Measurements from ENCODE around the gene UPK3B.
"Not testable (repeated sequence)": the region's sequence is repeated elsewhere in the genome, so short reads cannot be mapped to it uniquely, and the experiment has no call there.

The UPK3B gene

DNA sequence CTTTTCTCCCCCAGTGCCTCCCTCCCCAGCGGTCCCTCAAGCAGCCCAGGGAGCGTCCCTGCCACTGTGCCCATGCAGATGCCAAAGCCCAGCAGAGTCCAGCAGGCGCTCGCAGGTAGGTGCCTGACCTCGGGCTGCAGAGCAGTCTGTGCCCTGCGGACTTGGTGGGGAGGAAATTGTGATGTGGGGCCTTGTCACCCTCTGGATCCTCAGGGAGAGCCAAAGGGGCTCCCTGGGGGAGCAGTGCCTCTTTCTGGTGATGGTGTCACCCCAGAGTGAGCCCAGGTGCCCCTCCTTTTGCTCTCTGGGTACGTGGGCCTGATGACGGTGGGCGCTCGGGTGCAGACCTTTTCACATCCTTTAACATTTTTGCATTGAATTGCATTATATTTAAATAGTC lies 18.2 kb upstream of the UPK3B start:
- DNase-seq (ENCODE audit: low read depth in 2 of 2), result not testable (repeated sequence)

DNA sequence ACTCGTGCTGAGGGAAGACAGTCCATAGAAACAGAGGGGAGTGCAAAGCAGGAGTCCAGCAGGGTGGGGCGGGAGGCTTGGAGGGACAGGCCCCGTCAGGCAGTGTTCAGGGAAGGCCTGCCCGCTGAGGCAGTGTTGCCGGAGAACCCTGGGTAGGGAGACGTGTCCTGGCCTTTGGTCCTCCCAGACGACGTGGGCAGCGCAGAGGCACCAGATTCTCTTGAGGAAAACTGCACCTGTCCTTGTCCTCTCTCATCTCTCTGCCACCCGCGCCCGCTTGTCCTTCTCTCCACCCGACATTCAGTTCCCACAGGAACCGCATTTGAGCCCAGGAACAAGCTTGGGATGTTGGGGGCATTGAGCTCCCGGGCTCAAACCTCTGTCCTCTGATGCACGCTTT lies 14.6 kb upstream of the UPK3B start:
- DNase-seq (ENCODE audit: low read depth in 2 of 2), result not testable (repeated sequence)

DNA sequence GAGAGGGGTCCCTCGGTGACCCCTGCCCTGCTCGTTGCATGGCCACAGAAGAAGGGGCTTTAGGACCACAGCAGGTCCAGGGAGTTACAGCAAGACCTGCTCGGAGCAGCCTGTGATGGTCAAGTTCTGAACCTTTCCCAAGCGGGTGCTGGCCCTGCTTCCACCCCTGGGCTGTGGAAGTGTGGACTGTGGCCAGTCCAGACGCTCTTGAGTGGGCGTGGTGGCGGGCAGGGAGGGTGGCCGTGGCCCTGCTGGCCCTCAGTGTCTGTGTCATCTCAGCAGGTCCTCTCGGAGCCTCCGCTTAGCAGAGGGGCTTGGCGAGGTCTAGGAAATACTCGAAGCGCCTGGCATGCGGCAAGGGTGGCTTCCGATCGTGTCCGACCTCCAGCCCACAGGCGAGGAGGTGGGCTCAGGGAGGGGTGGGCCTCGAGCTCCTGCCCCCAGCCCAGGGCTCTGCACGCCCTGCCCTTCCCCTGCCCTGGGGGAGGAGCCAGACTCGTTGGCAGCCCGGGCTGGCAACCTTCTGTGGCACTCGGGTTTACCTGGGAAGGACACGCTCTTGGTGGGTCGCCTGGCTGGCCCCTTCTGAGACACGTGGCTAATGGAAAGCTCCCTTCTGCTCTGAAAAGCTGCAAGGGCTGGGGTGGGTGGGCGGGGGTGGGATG lies 12.3 kb upstream of the UPK3B start:
- DNase-seq (ENCODE audit: low read depth in 2 of 2), result not testable (repeated sequence)

DNA sequence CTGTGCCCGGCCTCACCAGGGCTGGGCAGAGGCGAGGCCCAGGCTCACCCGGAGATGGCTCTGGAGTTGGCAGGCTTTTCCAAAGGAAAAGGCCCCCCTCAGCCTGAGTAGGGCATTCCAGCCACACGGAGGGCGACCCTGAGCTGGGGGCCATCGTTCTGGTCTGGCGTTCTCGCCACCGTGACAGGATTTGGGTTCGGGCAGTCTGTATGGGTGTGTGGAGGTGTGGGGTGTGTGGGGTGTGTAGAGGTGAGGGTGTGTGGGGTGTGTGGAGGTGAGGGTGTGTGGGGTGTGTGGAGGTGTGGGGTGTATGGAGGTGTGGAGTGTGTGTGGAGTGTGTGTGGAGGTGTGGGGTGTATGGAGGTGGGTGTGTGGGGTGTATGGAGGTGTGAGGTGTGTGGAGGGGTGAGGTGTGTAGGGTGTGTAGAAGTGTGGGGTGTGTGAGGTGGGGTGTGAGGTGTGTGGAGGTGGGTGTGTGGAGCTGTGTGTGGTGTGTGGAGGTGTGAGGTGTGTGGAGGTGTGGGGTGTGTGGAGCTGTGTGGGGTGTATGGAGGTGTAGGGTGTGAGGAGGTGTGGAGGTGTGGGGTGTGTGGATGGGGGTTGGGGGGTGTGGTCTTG lies 11.7 kb upstream of the UPK3B start:
- not testable (repeated sequence) for DNase-seq (ENCODE audit: low read depth in 2 of 2)

DNA sequence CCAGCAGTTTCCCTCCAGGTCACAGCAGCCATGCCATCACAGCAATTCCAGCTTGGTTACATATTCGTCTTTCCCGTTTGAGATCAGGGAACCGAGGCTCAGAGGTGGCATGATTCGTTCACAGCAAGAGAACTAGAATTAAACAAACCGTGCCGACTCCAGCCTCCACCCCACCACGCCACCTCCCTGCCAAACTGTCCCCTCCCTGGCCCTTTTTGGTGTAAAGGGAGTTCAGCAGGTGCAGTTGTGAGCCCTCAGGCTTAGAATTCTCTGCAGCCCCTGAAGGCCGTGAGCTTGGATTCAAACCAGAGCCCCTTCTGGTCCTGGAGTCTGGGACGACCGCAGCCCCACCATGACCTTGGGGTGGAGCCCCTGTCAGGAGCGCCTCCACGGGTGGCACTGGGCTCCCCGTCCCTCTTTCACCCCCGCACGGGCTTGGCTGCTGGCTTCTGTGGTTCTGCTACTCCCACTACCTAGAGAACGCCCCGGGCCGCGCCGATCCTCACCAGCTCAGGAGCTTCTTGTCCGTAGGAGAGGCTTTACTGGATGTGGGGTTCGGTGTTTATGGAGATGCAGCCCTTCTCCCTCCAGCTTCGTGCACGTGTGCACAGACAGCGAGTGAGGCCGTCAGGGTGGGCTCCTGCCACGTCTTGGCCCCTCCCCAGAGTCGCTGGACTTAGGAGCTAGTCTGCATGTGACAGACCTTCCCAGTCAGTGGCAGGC lies 11.0 kb upstream of the UPK3B start:
- DNase-seq (ENCODE audit: low read depth in 2 of 2), result not testable (repeated sequence)

DNA sequence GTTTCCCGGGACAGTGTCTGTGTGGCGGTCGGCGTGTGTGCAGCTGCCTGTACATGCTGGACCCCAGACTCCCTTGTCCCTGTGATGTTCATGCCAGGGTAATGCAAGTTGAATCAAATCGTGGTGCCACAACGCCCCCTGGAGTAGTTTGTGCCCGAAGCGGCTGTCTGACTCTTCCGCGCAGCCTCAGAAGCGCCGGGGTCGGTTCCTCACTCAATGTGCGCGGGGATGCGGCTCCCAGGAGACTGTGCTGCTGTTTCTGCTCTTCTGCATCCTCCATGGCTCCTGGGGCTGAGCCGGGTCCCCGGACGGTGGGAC lies 10.5 kb upstream of the UPK3B start:
- not testable (repeated sequence) for DNase-seq (ENCODE audit: low read depth in 2 of 2)

DNA sequence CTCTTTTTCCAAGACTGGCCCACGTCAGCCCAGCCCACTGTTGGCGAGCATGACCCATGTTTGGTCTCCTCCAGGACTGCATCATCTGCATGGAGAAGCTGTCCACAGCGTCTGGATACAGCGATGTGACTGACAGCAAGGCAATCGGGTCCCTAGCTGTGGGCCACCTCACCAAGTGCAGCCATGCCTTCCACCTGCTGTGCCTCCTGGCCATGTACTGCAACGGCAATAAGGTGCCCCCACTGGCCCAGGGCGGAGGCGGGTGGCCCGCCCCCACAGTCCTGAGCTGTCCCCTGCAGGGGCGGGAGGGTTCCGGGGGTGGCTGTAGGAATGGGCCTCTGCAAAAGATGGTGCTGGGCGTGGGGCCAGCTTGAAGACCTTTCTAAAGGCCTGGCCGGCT lies 8.1 kb upstream of the UPK3B start:
- DNase-seq (ENCODE audit: low read depth in 2 of 2), result not testable (repeated sequence)

DNA sequence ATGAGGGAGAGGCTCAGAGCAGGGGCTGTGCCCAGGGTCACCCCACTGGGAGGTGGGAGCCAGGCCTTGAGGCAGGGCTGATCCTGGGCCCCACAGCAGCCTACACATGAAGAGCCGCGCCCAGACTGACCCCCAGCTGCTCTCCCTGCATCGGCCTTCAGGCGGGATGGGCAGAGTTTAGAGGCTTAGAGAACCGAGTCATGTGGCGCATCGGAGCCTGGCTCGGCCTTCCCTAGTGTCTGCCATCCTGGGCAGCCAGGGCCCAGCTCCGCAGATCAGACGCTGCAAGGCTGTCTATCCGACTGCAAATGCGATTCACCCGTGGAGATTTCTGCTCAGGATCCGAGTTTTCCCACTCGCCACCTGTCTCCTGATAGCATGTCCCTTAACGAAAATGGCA lies 7.5 kb upstream of the UPK3B start:
- DNase-seq (ENCODE audit: low read depth in 2 of 2), result not testable (repeated sequence)

DNA sequence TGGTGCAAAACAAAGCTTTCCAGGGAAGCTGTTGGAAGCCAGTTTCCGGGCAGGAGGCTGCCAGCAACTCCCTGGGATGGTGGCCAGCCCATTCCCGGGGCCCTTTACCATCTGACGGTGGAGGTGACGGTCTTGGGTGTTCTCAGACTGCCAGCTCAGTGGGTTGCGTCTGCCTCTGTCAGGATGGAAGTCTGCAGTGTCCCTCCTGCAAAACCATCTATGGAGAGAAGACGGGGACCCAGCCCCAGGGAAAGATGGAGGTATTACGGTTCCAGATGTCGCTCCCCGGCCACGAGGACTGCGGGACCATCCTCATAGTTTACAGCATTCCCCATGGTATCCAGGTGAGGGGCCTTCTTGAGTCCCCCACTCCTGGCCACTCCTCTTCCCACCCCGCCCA lies 7.1 kb upstream of the UPK3B start:
- DNase-seq (ENCODE audit: low read depth in 2 of 2), result not testable (repeated sequence)

DNA sequence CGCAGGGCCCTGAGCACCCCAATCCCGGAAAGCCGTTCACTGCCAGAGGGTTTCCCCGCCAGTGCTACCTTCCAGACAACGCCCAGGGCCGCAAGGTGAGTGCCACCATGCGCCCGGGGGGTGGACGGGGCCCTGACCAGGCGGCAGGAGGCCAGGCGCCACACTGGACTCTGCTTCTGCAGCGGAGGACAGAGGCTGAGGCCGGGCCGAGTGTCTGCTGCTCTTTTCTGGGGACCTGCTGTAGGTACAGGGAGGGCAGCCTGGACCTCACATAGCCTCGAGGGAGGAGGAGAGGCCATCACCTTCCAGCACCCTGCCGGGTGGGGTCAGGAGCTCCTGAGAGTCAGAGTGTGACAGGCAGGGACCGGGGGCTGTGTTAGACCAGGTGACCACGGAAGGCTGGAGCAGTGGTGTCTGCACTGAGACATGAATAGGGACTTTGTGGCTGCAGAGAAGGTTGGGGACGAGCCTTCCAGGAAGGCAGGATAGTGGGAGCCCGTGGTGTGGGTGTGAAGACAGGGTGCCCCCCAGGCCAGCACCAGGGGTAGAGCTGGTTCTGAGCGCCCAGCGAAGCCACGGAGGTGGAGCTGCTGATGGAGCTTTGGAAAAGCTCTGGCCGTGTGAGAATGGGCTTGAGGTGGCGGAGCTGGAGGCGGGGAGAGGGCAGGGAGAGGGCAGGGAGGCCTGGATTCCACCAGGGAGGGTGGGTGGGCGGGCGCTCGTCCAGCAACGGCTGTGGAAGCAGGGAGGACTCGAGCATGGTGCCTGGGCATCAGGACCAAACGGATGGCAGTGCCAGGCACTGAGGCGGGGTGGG lies 5.8 kb upstream of the UPK3B start:
- not testable (repeated sequence) for DNase-seq (ENCODE audit: low read depth in 2 of 2)

DNA sequence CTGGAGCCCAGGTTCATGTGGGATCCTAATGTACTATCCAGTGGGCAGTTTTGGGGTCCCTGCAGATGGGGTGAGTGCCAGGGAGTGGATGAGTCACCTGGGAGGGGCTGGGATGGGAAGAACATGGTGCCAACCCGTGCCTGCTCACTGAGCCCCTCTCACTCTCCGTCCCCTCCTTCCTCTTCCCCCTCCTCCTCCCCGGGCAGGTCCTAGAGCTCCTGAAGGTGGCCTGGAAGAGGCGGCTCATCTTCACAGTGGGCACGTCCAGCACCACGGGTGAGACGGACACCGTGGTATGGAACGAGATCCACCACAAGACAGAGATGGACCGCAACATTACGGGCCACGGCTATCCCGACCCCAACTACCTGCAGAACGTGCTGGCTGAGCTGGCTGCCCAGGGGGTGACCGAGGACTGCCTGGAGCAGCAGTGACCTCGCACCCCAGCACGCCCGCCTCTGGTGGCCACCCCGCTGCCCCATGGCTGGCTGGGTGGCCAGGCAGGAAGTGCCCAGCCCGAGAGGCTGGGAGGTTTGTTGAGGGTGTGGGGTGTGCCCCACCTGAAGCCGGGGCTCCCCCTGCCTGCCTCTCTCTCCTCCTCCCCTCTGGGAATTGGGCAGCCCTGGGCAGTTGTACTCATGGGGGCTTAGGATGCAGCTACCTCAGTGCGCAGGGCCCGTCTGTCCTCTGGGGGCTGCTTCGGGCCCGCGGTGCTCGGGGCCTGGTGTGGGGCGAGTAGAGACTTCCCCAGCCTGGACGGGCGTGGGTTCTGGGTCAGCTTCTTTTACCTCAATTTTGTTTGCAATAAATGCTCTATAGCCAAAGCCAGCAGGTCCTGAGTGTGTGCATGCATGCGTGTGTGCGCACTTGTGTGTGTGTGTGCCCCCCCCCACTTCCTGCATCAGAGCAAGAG lies 4.9 kb upstream of the UPK3B start:
- DNase-seq (ENCODE audit: low read depth in 2 of 2), result no peak

DNA sequence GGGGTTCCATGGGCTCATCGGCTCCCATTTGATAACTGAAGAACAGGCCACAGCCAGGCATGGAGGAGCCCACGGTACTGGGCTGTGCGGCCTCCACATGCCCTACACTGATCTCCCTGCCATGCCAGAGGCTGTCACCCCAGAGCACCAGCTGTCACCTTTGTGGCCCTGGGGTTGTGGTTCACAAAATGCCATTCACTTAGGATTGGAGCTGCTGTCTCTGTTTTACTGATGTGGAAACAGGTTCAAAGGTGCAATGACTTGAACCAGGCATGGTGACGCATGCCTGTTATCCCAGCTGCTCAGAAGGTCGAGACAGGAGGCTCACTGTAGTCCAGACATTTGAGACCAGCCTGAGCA lies 4.3 kb upstream of the UPK3B start:
- no peak for DNase-seq (ENCODE audit: low read depth in 2 of 2)

DNA sequence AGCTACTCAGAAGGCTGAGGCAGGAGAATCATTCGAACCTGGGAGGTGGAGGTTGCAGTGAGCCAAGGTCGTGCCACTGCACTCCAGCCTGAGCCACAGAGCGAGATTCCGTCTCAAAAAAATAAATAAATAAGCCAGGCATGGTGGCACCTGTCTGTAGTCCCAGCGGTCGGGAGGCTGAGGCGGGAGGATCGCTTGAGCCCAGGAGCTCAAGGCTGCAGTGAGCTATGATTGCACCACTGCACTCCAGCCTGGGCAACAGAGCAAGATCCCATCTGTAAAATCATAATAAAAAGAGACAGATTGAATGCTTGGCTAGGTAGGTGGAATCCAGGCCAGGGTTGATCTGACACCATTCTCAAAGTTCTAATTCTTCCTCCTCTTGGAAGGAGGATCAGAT lies 3.7 kb upstream of the UPK3B start:
- DNase-seq (ENCODE audit: low read depth in 2 of 2), result not testable (repeated sequence)

DNA sequence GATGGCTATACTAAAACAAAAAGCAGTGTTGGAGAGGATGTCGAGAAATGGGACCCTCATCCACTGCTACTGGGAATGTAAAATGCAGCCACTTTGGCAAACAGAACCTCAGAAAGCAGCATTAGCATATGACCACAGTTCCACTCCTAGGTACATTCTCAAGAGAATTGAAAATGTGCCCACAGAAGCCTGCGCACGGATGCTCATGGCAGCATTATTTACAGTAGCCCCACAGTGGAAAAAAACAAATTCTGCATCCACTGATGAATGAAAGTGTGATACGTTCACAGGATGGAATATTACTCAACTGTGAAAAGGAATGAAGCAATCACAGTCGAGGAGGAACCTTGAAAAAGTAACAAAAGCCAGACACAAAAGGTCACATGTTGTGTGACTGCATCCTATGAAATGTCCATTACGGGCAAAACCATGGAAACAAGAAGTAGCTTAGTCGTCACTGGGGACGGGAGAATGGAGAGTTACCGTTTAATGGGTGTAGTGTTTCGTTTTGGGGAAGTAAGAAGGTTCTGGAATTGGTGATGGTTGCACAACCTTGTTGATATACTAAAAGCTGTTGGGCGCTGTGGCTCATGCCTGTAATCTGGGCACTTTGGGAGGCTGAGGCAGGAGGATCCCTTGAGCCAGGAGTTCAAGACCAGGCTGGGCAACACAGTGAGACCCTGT lies 2.5 kb upstream of the UPK3B start:
- DNase-seq (ENCODE audit: low read depth in 2 of 2), result no peak

DNA sequence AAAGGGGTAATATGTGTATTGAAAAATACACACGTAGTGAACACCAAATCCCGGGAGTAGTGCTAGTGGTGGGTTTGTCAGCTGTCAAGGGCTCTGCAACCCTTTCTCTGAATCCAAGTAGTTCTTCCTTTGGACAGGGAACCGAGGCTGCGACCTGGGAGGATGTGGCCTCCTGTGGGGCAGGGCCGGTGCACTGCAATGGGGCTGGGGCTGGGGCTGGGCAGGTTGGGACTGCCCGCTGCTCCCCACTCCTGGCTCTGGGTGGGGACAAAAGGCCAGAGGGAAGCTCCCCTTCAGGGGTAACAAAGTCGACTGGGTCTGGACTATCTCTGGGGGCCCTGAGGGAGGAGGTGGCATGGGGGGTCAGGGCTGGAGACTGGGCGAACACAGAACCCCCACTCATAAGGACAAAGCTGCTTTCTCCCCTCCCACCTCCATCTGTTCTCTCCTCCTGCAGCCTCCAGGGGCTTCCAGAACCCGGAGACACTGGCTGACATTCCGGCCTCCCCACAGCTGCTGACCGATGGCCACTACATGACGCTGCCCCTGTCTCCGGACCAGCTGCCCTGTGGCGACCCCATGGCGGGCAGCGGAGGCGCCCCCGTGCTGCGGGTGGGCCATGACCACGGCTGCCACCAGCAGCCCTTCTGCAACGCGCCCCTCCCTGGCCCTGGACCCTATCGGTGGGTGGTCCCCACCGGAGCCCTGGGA lies 1.0 kb downstream of the UPK3B start:
- not testable (repeated sequence) for DNase-seq (ENCODE audit: low read depth in 2 of 2)

DNA sequence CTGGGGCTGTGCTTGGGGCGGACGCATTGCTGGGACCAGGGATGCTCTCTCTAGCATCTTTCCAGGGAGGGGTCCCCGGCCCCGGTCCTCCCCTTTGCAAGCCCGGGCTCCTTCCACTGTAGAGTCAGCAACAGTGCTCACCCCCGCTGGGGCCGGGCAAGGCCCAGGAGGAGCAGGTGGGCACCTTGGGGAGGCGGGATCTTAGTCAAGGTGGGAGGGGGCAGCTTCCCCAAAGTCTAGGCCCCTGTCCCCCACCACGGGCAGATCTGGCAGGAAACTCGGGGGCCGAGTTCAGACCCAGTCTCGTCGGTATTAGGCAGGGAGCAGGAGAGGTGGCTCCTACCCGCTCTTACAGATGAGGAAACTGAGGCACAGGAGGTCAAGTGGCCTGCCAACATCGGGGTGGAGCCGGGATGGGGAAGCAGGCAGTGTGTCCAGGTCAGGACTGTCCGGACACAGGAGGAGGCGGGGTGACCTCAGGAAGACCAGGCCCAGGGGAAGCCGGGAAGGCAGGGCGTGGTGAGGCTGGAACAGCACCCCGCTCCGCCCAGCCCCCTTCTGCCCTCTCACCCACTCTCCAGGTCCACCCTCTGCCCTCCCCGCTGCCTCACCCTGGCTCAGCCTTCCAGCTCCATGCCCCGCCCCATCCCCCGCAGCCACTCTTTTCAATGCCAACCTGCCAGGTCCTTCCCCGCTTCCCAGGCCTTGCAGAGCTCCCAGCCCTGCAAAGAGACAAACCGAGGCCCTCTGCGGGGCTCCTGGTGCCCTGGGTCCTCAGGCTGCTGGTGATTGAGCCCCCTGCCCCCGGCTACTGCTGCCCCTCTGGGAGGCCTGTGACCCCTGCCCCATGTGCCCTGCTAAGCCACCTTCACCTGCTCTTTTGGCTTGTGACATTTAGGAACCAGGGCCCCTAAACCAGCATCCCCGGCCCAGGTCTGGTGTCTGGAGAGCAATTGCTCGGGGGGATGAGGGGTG lies 1.8 kb downstream of the UPK3B start:
- not testable (repeated sequence) for DNase-seq (ENCODE audit: low read depth in 2 of 2)

DNA sequence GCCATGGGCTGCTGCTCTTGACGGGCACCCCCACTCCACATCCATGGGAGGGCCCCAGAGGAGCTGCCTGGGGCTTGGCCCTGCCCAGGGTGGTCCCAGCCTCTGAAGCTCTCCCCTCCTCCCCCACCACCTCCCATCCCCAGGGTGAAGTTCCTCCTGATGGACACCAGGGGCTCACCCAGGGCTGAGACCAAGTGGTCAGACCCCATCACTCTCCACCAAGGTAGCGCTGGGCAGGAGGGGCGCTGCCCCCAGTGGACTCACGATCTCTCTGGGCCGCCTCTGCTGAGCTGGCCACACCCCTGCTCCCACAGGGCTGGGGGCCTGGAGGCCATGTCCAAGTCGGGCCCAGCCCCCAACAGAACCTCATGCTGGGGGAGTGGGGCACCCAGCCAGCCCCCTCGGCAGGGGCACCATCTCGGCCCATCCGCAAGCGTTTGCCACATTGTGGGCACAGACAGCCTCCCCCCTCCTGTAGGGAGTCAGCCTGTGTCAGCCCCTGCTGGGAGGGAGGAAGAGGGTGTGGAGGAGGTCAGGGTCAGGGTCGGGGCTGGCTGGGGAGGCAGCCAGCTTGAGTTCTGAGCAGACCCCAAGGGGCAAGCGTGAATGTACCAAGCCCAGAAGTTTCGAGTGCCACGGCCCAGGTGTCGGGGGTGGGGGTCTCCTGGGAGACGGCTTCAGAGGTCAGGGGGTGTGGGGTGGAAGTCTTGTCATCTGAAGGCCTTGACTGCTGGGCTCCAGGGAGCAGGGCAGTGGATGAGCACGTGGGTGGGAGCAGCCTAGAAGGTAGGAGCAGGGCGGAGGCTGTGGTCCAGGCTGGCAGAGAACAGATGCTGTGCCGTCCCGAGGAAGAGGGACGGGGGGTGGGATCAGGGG lies 2.8 kb downstream of the UPK3B start:
- no peak for DNase-seq (ENCODE audit: low read depth in 2 of 2)

Data from fibroblast of skin of left quadriceps (primary cell).